Parathyroid adenoma (tissue), 2 donors: ENCODE results near the gene STK26.

Source experiments
- H2AFZ ChIP-seq: fragments of 300-600 bp; sonication (generic); one replicate; pipeline ENCODE4 v1.7.0; 2017; ENCODE audit warnings: antibody characterized with exemption, mild to moderate bottlenecking
- H3K27ac ChIP-seq: fragments of 300-600 bp; sonication (generic); one replicate; pipeline ENCODE4 v1.7.0; 2017
- H3K27me3 ChIP-seq: fragments of 300-600 bp; sonication (generic); one replicate; pipeline ENCODE4 v1.7.0; 2017; ENCODE audit warnings: low read length; ENCODE audit not compliant: control insufficient read depth, insufficient read depth
- H3K36me3 ChIP-seq: fragments of 300-600 bp; sonication (generic); one replicate; pipeline ENCODE4 v1.7.0; 2017; ENCODE audit warnings: low read length; ENCODE audit not compliant: control insufficient read depth, insufficient read depth
- H3K4me1 ChIP-seq: fragments of 300-600 bp; sonication (generic); one replicate; pipeline ENCODE4 v1.7.0; 2017; ENCODE audit warnings: control low read depth
- H3K4me2 ChIP-seq: fragments of 300-600 bp; sonication (generic); one replicate; pipeline ENCODE4 v1.7.0; 2017; ENCODE audit warnings: low read length
- H3K4me3 ChIP-seq: fragments of 300-600 bp; sonication (generic); one replicate; pipeline ENCODE4 v1.7.0; 2017; ENCODE audit warnings: low read depth, low read length
- H3K79me2 ChIP-seq: fragments of 300-600 bp; sonication (generic); one replicate; pipeline ENCODE4 v1.7.0; 2017; ENCODE audit warnings: control low read depth
- H3K9ac ChIP-seq: fragments of 300-600 bp; sonication (generic); one replicate; pipeline ENCODE4 v1.7.0; 2017; ENCODE audit warnings: mild to moderate bottlenecking
- H3K9me3 ChIP-seq: fragments of 300-600 bp; sonication (generic); one replicate; pipeline ENCODE4 v1.7.0; 2017; ENCODE audit warnings: low read length; ENCODE audit not compliant: control insufficient read depth
- CTCF ChIP-seq: fragments of 300-600 bp; sonication (generic); IDR thresholded peaks from one replicate; pipeline ENCODE4 v1.7.0; 2017; ENCODE audit warnings: antibody characterized with exemption, mild to moderate bottlenecking
- donor health status: primary hyperparathyroidism.

STK26 gene

GRCh38 chrX:132107291-132107690, 84.2 kb downstream of the STK26 start:
- Histone ChIP-seq H3K9me3 (no peaks in the 10 kb centered on the region), H3K27ac (no peak overlapping the region), H3K4me3 (no peak overlapping the region), H3K9ac (no peak overlapping the region), H3K79me2 (no peaks in the 10 kb centered on the region), H3K36me3 (no peaks in the 10 kb centered on the region), H3K4me1 (no peaks in the 10 kb centered on the region), H3K27me3 (no peaks in the 10 kb centered on the region), H3K4me2 (no peak overlapping the region), H2AFZ (no peak overlapping the region)
- no peak for TF ChIP-seq CTCF

- Histone ChIP-seq H3K27ac (no peak overlapping the region), H3K4me3 (no peak overlapping the region), H3K9ac (no peak overlapping the region), H3K79me2 (no peaks in the 10 kb centered on the region), H3K9me3 (no peaks in the 10 kb centered on the region), H3K36me3 (no peaks in the 10 kb centered on the region), H3K27me3 (no peaks in the 10 kb centered on the region), H3K4me1 (no peaks in the 10 kb centered on the region), H3K4me2 (no peak overlapping the region), H2AFZ (no peak overlapping the region)
- no peak for TF ChIP-seq CTCF
These were observed 91.5 kb downstream of the STK26 start for GRCh38 chrX:132114607-132115006.

- Histone ChIP-seq H3K36me3 (no peaks in the 10 kb centered on the region), H3K4me1 (no peaks in the 10 kb centered on the region), H3K4me2 (no peak overlapping the region), H3K9ac (no peak overlapping the region), H3K27me3 (no peaks in the 10 kb centered on the region), H2AFZ (no peak overlapping the region), H3K79me2 (no peaks in the 10 kb centered on the region), H3K4me3 (no peak overlapping the region), H3K9me3 (no peaks in the 10 kb centered on the region), H3K27ac (no peak overlapping the region)
- no peak for TF ChIP-seq CTCF
These were observed 92.7 kb downstream of the STK26 start for GRCh38 chrX:132115792-132116191.

- Histone ChIP-seq H3K4me3 (no peak overlapping the region), H2AFZ (no peak overlapping the region), H3K79me2 (no peaks in the 10 kb centered on the region), H3K4me2 (no peak overlapping the region), H3K9ac (no peak overlapping the region), H3K4me1 (no peaks in the 10 kb centered on the region), H3K9me3 (no peaks in the 10 kb centered on the region), H3K27me3 (no peaks in the 10 kb centered on the region), H3K27ac (no peak overlapping the region), H3K36me3 (no peaks in the 10 kb centered on the region)
- TF ChIP-seq CTCF = no peak
These were observed 95.3 kb downstream of the STK26 start for GRCh38 chrX:132118358-132118757.

GRCh38 chrX:132119283-132119682, 96.2 kb downstream of the STK26 start:
- H3K4me1 ChIP-seq = no peaks in the 10 kb centered on the region
- no peak for TF ChIP-seq CTCF
- no peak overlapping the region for H2AFZ ChIP-seq

More at GRCh38 chrX:132119283-132119682, 96.2 kb downstream of the STK26 start:
- Histone ChIP-seq H3K27ac (no peak overlapping the region), H3K4me2 (no peak overlapping the region), H3K9ac (no peak overlapping the region), H3K36me3 (no peaks in the 10 kb centered on the region), H3K9me3 (no peaks in the 10 kb centered on the region), H3K79me2 (no peaks in the 10 kb centered on the region), H3K4me3 (no peak overlapping the region), H3K27me3 (no peaks in the 10 kb centered on the region)
